ENCODE measurements around the gene VMO1.

The VMO1 gene

GRCh38 chr17:4753392-4753791 lies 32.8 kb downstream of the VMO1 start:
- no peak for DNase-seq (ENCODE audit: low read depth)

GRCh38 chr17:4751932-4752331 lies 34.2 kb downstream of the VMO1 start:
- no peak for DNase-seq (ENCODE audit: low read depth)

- no peak for DNase-seq (ENCODE audit: low read depth)
Measured at GRCh38 chr17:4750606-4751005, 35.6 kb downstream of the VMO1 start.

- DNase-seq (ENCODE audit: low read depth): no peak
Measured at GRCh38 chr17:4748686-4749085, 37.5 kb downstream of the VMO1 start.

- DNase-seq (ENCODE audit: low read depth): no peak
Measured at GRCh38 chr17:4747847-4748246, 38.3 kb downstream of the VMO1 start.

- no peak for DNase-seq (ENCODE audit: low read depth)
Measured at GRCh38 chr17:4744999-4745969, 40.9 kb downstream of the VMO1 start.

- DNase-seq (ENCODE audit: low read depth): no peak
Measured at GRCh38 chr17:4743898-4744297, 42.3 kb downstream of the VMO1 start.

GRCh38 chr17:4743216-4743615 lies 42.9 kb downstream of the VMO1 start:
- no peak for DNase-seq (ENCODE audit: low read depth)

GRCh38 chr17:4742629-4743028 lies 43.5 kb downstream of the VMO1 start:
- no peak for DNase-seq (ENCODE audit: low read depth)

GRCh38 chr17:4742133-4742532 lies 44.0 kb downstream of the VMO1 start:
- no peak for DNase-seq (ENCODE audit: low read depth)

GRCh38 chr17:4741544-4741943 lies 44.6 kb downstream of the VMO1 start:
- no peak for DNase-seq (ENCODE audit: low read depth)

GRCh38 chr17:4740584-4740983 lies 45.6 kb downstream of the VMO1 start:
- DNase-seq (ENCODE audit: low read depth): no peak

- no peak for DNase-seq (ENCODE audit: low read depth)
Measured at GRCh38 chr17:4740025-4740351, 46.2 kb downstream of the VMO1 start.

- peak; percentile 44 for DNase-seq (ENCODE audit: low read depth)
Measured at GRCh38 chr17:4739122-4740024, 46.8 kb downstream of the VMO1 start, which contains the start of the genes CXCL16 and ZMYND15. TSS of gene CXCL16 (minus strand) at chr17:4739928. CDS start at chr17:4739339, 589 bp downstream. TSS of gene ZMYND15 (plus strand) at chr17:4739833. CDS start at chr17:4740549, 716 bp downstream.

- DNase-seq (ENCODE audit: low read depth): no peak
Measured at GRCh38 chr17:4738136-4739121, 47.7 kb downstream of the VMO1 start.

GRCh38 chr17:4735876-4736651 lies 50.1 kb downstream of the VMO1 start:
- DNase-seq (ENCODE audit: low read depth): no peak
